CD4-positive, alpha-beta T cell treated with Interleukin-4 for 1 hour (primary cell): ENCODE measurements around the gene APLP2.
A peak's percentile ranks its signal among the peaks of the same experiment; 100 is the strongest.
"Not testable (repeated sequence)": the region's sequence is repeated elsewhere in the genome, so short reads cannot be mapped to it uniquely, and the experiment has no call there.

Source experiments
- DNase-seq, 2 donors: peaks; one replicate each; pipeline ENCODE4 v3.0.0-alpha.2; 2020 to 2022

APLP2 gene

DNA sequence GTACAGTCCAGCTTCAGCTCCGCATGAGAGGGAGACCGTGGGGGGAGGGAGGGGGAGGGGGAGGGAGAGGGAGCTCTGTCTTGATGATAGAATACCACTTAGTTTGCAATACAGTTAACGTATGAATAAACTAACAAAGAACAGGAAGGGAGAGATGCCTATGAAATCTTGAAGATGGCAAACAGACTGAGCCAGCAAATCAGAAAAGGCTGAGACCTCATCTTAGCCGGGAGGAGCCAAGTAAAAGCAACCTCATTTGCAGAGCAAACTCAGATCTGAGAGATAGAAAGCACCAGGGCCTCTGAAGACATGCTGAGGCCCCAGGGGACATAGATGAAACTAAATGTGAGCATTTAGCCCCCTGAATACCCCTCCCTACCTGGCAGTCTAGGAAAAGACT, 23.0 kb downstream of the APLP2 start:
- DNase-seq: no peak

DNA sequence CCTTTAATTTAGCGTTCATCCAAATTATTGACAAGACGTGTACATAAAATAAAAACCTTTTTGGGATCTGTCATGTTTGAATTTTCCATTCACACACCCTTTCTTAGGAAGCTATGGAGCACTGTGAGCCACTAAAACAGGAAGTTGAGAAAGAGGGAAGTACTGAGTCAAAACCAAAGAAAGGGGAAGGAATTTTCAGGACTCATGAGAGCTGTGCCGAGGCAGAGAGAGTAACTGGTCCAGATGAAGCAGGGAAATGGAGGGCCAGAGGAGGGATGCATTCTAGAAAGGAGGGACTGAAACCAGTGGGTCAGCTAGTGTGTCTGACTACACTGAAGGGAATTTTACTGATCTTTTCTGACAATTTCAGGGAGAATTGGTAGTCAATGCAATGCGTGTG, 24.9 kb downstream of the APLP2 start:
- DNase-seq: no peak

DNA sequence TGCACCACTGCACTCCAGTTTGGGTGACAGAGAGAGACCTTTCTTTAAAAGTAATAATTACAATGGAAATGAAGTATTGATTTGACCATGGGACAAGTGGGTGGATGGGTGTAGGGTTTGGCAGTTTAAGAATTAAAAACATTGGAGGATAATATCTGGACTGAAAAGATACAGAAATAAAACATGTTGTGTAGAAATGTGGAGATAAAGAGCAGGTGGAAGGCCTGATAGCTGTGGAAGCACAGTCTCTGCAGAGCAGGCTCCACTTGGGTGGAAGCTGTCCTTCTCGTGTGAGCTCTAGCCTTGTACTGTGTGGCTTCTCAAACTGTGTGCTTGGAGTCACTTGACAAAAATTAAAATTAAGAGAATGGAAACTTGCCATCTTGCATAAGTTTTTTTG, 25.6 kb downstream of the APLP2 start:
- no peak for DNase-seq

DNA sequence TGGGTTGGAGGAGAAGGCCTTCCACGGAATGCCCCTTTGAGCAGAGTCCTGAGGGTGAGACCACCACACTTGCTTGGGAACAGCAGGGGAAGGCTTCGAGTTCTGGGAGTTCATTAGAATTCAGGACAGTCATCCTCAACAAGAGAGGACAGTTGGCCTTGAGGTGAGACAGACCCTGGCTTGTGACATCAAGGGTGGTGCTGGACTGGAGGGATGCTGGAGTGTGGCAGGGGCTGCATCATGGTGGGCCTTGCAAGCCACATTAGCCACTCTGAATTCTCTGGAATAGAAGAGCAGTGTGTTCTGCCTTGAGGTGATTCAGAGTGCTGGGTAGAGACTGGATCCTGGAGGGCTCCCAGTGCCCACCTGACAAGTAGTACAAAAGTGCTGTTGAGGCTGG, 26.3 kb downstream of the APLP2 start:
- no peak for DNase-seq

DNA sequence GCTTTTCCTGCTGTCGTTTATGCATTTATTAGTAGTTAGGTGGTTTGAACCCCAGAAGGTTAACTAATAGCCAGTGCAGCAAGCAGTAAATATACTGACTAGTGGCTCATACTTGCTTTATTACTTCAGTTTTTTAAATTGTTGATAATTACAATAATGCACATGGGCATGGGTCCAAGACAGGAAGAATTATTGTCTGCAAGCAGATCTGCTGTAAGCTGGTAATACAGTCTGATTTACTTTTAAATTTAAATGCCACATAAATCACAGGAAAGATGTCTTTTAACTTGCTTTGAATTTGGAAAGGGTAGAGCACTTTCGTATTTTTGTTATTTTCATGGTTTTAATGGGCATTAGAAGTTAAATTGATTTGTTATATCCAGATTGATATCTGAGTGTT, 27.1 kb downstream of the APLP2 start:
- DNase-seq: no peak

DNA sequence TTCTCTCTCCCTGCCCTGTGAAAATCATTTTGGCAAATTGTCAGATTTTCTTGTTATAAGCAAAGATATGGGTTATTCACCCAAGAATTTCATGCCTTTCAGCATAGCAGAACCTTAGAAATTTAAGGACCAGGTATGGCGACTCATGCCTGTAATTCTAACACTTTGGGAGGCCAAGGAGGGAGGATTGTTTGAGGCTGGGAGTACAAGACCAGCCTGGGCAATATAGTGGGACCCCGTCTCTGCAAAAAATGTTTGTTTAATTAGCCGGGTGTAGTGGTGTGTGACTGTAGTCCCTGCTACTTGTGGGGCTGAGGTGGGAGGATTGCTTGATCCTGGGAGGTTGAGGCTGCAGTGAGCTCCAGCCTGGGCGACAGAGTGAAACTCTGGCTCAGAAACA, 27.6 kb downstream of the APLP2 start:
- no peak for DNase-seq

DNA sequence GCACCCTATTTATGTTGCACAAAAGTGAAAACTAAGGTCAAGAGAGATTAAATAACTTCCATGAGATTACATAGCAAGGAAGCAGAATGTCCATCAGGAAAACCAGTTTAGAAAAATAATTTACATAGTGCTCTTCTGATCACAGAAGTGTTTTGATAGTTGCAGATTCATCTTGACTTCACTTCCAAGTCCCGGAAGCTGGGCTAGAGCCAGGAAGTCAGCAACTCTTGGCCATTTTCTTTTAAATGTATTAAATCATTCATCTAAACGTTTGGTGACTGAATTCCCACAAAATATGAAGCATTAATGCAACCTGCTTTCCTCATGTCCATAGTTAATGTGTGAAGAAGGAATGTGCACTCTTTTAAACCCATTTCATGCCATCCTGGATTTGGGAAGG, 29.7 kb downstream of the APLP2 start:
- no peak for DNase-seq

DNA sequence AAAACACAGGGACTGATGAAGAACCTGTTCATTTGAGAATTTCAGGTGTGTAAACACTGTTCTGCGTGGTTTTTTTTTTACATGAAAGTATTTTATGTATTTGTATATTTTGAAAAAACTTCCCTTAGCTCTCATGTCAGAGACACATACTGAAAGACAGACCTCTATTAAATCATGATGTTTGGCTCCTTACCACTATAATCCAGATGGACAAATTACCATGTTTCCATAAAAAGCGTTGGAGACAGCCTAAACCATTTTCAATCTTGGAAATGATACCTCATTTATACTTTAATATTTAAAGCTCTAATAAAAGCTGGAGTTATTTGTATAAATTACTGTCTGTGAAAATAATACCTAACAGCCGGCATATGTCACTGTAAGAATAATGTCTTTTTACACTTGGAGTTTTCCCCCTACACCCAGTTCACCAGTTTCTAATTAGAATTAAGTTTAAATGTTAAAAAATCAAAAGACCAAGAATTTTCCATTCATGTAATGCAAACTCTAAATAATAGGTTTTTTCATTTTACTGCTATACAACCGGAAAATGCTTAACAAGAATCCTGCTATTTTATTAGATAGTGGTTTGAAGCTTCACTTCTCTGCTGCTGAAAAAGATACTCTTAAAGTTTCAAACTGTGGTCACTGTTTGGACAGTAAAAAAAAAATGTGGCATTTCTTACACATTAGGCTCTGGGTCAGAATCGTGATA, 30.8 kb downstream of the APLP2 start:
- DNase-seq: no peak

DNA sequence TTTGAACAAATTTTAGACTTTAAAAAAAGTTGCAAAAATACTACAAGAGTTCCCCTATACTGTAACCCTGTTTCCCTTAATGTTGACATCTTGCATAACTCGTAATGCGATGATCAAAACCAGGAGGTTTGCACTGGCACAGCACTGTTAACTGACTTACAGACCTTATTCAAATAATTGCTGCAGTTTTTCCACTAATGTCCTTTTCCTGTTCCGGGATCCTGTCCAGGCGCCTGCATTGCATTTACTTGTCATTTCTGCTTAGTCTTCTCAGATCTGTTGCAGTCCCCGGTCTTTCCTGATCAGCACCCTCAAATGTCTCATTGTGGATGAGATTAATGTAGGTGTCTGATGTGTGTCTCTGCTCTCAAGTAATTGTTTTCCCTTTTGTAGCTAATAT, 32.0 kb downstream of the APLP2 start:
- no peak for DNase-seq

DNA sequence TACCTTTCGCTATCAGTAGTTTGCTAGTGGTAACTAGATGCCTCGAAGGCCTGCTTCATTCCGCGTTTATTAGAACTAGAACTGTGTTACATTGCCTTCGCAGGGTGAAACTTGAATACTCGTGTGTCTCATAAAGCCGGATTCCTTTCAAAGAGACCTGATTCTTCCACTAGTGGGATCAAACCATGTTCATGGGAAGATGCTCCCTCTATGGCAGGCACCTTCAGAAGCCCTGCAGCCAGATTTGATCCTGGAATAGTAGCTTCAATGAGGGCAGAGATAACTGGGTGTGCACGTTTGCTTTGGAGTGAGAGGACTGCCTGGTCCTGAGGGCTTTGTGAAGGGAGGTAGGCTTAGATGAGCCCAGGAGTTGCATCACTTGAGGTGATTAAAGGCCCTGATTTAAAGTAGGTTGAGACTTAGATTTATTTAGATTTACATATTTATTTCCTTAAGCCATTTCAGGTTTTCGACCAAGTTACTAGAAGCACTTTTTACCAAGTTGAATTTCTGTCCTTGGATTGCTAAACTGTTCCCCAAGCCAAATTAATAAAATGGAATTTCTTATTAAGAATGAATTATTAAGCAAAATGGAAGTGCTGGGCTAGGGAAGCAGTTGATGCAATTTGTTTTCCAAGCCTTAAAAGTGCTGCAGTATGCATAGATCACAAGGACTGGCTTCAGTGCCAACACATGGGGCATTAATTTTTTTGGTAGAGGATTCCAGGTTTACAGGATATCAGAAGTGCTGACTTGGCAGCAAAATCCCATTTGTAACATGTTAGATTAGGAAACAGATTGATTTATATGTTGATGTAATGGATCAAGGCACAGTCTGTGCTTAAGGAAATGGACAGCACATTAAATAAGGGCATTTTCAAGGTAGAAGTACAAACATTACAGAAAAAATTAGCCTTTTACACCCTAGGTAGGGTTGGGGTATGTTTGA, 32.9 kb downstream of the APLP2 start:
- no peak for DNase-seq

DNA sequence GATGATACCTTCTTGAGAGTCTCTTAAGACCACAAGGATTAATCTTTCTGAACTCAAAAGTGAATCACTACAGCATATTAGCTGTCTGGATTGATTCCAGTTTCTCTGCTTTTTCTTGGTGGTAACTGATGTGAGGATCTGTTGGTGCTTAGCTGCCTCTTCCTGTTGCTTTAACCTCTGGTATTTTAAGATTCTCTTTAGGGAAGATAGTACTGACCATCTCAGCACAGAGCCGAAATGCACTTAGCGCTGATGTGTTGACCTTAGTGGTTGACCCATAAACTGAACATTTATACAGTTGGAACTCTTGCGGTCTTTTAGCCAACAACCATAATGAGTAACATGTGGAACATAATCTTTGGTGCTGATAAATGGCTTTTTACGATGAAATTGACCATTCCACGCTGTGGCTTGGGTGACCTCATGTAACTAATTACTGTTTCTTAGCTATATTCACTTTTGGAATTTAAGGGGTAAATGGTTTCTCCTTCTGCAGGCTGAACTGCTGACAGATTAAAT, 33.7 kb downstream of the APLP2 start:
- DNase-seq: no peak

DNA sequence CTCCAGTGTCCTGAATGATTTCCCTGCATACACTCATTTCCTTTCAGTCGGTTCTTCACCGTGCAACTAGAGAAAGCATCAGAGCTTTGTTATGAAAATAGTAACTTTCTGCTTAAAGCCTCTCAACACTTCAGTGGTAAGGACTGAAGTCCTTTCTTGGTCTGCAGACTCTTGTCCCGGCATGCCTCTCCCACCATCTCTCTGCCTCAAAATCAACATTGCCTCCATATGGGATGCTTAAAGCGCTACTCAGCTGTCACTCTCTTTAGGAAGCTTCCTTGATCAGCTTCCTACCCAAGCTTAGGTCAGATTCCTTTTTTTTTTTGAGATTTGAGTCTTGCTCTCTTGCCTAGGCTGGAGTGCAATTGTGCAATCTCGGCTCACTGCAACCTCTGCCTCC, 36.7 kb downstream of the APLP2 start:
- DNase-seq: no peak

DNA sequence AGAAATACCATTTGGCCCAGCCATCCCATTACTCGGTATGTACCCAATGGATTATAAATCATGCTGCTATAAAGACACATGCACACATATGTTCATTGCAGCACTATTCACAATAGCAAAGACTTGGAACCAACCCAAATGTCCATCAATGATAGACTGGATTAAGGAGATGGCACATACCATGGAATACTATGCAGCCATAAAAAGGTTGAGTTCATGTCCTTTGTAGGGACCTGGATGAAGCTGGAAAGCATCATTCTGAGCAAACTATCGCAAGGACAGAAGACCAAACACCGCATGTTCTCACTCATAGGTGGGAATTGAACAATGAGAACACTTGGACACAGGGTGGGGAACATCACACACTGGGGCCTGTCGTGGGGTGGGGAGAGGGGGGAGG, 39.0 kb downstream of the APLP2 start:
- not testable (repeated sequence) for DNase-seq

DNA sequence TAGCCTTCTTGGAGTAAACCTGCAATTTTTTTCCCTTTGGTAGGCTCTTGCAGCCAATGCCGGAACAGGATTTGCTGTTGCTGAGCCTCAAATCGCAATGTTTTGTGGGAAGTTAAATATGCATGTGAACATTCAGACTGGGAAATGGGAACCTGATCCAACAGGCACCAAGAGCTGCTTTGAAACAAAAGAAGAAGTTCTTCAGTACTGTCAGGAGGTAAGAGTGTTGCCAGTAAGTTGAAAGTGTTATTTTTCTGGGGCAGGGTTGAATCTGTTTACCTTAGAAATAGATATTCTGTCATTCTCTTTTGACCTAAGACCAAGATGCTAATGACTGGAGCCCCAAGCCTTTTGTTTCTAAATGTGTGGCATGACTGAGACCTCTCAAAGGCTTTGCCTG, 39.7 kb downstream of the APLP2 start:
- no peak for DNase-seq

DNA sequence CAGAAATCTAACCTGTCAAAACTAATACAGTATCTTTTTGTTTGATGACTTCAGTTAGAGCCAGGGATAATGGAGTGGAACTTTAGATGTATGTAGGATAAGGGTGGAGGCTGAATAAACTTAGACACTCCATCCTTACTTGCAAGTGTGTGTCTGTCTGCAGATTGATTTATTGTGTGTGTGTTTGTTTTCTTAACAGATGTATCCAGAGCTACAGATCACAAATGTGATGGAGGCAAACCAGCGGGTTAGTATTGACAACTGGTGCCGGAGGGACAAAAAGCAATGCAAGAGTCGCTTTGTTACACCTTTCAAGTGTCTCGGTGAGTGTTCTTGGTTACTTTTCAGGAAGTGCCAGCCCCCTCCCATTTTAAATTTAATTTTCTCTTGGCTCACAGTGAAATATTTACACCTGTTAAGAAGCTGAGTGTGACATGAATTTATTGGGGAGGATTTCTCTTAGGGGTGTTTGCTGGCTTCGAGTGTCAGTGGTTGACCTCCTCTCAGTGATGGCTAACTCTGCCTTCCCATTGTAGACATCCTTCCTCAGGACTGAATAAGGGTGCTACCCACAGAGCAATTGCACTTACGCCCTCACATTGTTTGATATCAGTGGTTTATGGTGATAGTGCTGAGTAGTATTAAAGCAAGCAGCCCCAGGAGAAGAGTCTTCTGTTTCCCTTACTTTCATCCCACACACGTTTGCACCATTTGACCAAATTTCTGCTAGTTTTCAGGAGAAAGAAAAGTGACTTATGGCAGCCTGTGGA, 40.8 kb downstream of the APLP2 start:
- DNase-seq: no peak

DNA sequence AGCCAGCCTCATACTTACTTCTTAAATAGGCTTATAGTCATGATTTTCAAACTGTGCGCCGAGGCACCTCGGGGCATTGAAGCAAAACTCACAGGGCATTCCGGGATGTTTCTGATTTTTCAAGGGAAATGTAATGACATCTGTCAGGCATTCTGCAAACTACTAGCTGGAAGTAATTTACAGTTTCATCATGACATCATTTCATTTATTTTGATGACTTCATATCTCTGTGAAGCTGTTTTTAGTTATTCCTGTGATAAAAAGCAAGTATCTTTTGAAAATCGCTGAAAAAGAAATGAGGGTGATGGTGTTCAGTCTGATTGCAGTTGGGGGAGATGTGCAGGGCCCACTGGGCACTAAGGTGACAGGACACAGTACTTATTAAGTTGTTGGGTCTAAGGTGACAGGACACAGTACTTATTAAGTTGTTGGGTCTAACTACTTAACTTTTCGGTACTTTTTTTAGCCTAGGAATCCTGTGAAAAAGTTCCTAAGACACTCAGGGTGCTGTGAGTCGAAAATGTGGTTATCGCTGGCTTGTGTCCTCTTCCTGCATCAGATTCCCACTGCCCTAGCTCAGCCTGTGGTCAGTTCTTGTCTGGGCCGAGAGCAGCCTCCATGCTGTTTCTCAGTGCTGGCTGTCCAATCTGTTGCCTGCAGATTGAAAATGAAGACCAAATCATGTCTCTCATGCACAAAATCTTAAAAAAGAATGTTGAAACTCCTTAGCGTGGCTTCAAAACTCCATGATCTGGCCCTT, 42.6 kb downstream of the APLP2 start:
- DNase-seq: no peak

DNA sequence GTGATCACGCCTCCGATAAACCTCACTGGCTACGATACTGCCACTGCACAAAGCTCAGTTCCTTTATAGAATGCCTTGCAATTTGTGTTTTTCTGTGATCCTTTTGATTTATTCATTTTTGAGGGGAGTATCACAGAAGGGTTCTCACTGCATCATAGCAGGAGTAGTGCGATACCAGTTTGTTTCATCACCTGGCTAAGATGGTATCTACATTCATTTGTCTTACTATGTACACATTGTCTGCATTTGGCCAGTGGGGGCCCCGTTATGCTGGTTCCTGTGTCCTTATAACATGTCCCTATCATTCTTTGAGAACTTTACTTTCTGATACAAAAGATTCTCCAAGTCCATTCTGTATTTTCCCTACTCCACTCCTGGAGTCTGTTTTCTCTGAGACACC, 44.6 kb downstream of the APLP2 start:
- DNase-seq: no peak

DNA sequence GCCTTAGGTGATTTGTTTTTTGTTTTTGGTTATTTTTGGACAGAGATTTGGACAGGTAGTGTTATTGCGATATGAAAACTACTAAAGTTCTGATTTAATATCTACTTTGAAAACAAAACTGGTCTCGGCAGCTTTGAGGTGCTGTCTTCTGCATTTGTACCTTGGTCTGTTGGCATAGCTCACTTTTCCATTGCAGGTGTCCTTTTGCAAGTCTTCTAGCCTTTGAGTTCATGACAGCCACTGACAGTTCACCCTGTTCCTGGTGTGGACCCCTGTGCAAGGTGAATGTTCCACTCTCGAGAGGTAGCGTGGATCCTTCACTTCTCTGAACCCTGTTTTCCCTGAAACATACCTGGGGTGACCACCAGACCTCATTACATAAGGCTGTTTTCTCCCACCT, 45.0 kb downstream of the APLP2 start:
- DNase-seq: no peak

DNA sequence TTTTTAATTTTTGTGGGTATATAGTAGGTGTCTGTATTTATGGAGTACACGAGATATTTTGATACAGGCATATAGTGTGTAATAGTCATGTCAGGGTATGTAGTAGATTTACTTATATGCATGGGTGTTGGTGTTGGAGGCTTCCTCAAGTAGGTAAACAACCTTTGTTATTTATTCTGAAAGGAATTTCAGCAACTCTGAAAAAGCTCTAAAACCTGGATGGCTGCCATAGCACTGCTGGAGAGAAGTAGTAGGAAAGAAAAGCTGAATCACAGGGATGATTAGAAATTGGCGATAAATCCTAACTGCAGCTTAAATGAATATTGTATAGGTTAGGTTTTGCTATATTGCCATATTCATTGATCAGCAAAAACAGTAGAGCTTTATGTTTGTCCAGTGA, 45.5 kb downstream of the APLP2 start:
- DNase-seq: no peak

DNA sequence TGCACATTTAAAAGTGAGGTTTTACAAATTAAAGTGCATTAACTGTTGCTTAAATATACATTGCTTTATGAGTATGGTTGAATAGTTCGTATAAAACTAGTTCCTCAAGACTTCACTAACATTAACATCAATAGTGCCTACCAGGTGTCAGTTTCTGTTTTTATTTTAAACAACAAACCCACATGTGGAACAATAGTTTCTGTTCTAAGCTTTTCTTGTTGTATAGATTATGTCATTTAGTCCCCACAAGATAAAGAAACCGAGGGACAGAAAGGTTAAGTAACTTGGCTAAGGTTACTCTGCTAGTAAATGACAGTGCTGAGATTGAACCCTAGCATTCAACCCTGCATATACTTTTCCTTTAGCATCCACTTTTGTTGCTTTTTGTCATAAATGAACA, 48.5 kb downstream of the APLP2 start:
- no peak for DNase-seq

DNA sequence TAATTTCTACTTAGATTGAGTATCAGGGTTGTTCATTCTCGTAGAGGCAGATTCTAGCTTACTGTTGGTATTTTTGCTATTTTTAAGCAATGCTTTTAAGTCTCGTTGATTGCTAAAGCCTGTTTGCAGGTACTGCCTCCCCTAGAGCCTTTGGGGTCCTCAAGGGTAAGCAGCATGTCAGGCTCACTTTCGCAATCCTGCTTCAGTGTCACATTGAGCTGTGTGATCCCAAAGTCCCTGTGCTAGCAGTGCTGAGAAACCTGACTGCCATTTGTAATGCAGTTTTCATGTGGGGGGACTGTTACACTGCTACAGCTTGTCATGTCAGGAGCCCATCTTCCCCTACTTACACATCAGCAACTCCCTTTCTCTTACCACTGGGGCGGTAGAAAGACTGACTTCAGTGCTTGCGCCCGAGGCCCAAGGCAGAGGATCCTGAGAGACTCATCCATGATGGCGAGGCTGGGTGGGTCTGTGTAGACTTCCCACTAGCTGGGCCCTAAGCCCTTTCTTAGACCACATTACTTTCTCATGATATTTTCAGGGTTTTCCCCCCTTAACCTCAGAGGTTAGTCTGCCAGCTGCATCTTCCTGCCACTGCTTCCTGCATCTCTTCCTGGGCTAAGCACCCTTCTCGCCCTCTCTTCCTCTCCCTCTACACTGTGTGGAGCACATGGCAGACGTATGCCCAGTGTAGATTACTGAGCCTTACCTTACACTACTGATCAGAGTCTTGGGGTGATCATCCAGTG, 49.1 kb downstream of the APLP2 start:
- peak; percentile 29 to 50 for DNase-seq

DNA sequence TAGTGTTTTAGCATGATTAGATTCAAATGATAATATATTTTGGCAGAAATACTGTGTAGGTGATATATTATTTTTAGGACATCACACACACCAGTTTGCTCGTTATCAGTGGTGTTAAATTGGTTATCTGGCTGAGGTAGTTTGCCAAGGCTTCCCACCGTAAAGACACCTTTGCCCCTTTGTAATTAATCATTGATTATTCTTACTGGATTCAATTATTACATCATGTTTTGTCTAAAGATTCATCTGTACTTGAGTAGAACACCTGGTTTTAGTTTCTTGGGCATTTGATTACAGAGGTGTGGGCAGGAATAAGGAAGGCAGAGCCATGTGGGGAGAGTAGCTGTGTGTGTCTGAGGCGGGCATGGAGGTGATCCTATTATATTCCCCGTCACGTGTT, 50.4 kb downstream of the APLP2 start:
- no peak for DNase-seq
